ENCODE data around the gene MANSC1.
"Not testable (repeated sequence)": the region's sequence is repeated elsewhere in the genome, so short reads cannot be mapped to it uniquely, and the experiment has no call there.

MANSC1 gene

DNA sequence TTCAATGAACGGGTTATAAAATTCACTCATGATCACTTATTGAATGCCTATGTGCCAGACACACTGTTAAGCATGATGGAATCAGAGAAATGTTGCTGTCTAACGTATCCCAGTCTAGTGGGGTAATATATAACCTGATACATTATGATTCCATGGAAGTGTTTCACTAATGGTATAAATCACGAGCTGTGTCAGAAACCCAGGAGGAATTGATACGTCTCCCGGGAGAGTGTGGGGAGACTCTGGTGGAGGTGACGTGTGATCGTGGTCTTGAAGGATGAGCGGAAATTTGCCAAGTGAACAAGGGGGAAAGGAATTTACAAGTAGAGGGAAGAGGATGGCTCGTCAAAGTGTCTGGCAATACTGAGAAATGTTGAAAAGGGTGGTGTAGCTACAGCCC is 26.5 kb downstream of the MANSC1 start:
- DNase-seq (no peak), ATAC-seq (no peak)

DNA sequence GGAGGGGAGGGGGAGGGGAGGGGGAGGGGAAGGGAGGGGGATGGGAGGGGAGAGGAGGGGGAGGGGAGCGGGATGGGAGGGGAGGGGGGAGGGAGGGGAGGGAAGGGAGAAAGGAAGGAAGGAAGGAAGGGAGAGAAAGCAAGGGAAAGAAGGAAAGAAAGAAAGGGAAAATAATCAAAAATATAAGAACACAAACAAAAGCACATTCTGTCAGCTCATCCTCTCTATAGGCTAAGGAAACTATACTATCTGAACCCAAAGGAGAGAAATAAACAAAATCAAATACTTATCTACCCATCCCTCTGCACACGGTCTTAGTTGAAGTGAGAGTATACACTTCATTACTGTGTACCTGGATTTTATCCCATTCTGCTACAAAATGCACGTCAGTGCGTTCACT is 26.9 kb downstream of the MANSC1 start:
- DNase-seq = no peak

DNA sequence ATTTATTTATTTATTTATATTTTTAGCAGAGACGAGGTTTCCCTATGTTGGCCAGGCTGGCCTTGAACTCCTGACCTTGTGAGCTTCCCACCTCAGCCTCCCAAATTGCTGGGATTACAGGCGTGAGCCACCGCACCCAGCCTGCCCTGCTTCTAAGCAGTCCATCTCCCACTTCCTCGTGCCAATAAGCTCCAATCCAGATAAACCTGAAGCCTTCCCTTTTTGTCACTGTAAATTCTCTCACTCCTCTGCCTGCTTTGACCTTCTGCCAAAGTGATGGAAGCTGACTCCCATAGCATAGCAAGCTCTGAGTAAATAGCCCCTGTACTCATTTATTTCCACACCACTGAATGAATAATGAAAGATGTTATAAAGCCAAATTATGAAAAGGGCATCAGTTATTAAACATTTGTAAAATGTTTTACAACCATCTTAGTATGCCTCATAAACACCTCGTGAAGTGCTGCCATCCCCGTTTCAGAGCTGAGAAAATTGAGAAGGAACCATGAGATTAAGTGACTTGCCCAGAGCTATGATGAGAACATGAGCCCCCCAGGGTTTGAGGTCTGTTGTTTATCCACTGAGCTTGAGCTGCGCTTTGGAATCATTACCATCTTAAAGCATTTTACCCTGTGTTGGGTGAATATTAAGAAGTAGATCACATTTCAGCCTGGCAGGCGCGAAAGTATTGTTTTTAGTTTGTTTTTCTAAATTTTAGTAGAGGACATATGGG is 30.4 kb downstream of the MANSC1 start:
- ATAC-seq (no peak), DNase-seq (no peak)

More for the DNA sequence above, 26.9 kb downstream of the MANSC1 start:
- ATAC-seq = no peak

DNA sequence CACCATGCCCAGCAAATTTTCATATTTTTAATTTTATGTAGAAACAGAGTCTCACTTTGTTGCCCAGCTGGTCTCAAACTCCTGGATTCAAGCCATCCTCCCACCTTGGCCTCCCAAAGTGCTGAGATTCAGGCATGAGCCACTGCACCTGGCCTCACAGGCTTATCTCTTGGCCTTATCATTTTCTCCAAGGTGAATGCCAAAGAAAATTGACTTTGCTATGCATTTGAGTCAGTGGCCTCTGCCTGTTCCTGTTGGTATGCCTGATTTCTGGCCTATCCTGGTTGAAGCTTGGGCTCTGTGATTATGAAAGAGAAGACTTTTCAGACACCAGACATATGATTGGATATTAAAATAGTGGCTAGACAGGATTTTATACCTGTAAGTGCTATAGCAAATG is 34.2 kb downstream of the MANSC1 start:
- no peak for DNase-seq
- ATAC-seq = no peak

DNA sequence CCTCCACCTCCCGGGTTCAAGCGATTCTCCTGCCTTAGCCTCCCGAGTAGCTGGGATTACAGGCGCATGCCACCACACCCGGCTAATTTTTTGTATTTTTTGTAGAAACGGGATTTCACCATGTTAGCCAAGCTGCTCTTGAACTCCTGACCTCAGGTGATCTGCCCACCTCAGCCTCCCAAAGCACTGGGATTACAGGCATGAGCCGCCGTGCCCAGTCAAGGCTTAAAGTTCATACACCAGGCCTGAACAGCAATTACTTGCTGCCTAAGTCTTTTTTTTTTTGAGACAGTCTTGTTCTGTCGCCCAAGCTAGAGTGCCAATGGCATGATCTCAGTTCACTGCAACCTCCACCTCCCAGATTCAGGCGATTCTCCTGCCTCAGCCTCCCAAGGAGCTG is 39.3 kb downstream of the MANSC1 start:
- ATAC-seq, DNase-seq: not testable (repeated sequence)

DNA sequence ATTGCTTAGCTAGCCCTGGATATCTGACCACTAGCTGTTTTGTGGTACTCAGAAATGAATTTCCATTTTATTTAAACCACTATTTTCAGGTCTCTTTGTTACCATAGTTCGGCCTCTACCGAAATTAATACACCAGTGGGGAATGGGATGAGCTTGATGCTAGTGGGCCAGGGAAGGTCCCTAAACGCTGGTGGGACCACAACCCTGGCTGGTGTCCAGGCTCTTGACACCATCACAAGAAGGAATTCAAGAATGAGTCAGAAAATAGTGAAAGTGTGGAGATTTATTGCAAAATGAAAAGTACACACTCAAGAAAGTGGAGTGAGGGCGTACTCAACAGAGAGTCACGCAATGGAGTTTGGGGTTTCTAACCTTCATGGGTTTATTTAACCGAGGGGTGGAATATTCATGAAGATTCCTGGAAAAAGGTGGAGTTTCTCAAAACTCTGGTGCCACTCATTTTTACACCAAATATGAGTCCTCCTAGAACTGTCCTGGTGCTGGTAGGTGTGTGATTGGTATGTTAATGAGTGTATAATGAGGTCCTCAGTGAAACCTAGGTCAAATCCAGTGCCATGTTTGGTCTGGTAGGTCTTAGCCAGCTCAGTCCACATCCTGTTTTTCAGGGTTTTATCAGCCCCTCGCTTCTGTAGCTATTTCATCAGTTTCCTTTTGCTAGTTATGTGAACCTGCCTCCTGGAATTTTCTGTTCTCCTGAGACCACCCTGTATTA is 44.3 kb downstream of the MANSC1 start:
- DNase-seq (no peak), ATAC-seq (no peak)

DNA sequence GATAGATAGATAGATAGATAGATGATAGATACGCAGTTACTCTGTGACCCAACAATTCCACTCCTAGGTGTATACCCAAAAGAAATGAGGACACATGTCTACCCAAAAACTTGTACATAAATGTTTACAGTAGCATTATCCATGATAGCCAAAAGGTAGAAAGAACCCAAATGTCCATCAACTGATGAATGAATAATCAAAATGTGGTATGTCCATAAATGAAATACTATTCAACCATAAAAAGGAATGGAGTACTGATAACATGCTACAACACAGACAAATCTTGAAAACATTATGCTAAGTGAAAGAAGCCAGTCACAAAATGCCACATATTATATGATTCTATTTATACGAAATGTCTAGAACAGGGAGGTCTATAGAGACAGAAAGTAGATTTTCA is 47.1 kb downstream of the MANSC1 start:
- DNase-seq = no peak
- ATAC-seq = no peak

DNA sequence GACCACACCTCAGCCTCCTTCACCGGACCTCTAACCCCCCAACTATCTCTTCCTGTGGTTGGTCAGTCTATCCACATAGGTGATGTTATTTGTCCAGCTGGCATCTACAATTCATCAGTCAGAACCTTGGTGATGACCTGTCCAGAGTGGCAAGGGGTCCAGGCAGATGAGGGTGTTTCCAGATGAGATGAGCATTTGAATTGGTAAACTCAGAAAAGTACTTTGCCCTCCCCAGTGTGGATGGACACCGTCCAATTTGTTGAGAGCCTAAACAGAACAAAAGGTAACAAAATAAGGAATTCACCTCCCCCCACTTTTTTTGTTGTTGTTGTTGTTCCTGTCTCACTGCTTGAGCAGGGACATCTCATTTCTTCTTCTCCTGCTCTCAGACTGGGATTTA is 48.9 kb downstream of the MANSC1 start:
- no peak for ATAC-seq
- DNase-seq = no peak

DNA sequence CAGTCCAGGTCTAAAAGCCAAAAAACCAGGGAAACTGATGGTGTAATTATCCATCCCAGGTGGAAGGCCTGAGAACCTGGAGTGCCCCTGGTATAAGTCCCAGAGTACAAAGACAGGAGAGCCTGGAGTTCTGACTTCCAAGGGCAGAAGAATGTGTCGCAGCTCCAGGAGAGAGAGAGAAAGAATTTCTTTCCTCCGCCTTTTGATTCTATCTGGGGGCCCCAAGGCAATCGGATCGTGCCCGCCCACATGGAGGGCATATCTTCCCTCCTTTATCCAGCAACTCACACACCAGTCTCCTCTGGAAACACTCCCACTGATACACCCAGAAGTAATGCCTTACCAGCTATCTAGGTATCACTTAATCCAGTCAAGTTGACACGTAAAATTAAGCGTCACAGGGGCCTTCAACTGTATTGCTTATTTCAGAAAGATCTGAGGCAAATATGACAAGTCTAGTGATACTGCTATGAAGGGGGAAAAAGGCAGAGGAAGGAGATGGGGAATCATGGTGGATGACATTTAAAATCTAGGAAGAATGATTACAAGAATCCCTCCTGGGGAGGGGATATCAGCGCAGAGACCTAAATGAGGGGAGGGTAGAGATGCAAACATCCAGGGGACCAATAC is 52.7 kb downstream of the MANSC1 start:
- DNase-seq (no peak), ATAC-seq (no peak)

DNA sequence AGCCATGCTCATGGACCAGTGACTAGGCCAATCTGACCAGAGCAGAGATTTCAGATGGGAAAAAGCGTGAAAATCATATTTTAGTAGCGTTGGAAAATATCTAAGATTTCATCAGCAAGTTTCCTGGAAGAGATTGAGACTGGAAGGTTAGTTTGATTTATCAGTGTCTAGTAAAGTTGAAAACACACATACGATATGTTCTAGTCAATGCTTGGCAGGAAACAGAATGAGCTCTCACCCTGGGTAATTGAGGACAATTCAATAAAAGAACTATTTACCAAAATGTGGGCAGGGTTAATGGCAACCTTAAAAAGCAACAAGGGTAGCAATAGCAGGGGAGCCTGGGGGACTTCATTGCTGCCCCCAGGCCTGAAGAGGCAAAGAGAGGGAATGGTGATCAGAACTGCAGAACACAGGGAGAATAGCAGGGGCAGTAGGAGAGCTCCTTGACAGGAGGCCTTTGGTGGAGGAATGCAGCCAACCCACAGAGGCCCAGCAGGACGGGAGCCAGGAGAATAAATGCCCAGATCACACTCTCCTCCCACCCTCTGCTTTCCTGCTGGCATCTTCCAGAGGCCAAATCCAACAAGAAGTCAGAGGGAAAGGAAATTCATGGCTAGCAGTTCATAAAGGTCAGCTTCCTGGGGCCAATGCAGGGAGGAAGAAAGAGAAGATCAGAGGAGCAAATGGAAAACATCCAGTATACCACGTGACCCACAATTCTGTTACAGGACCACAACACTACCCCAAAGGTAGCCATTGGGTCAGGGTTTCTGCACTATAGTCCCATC is 55.6 kb downstream of the MANSC1 start:
- no peak for ATAC-seq
- no peak for DNase-seq

DNA sequence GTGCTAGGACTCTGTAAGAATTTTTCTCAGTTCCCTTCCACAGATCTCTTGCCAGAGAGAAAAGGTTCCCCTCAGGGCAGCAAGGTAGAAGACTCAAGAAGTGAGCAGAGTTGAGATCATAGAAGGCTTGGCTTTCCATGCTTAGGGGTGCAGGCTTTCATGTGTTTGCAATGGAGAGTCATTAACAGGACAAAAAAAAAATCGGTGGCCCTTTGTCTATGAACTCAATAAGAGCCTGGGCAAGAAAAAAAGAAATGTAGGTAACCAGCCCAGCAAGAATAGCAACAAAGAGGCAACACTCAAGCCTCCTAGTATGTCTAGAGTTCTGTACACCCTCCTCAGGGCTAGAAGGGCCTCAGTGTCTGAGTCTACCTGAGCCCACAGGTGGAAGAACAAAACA is 59.8 kb downstream of the MANSC1 start:
- no peak for ATAC-seq
- DNase-seq = no peak

DNA sequence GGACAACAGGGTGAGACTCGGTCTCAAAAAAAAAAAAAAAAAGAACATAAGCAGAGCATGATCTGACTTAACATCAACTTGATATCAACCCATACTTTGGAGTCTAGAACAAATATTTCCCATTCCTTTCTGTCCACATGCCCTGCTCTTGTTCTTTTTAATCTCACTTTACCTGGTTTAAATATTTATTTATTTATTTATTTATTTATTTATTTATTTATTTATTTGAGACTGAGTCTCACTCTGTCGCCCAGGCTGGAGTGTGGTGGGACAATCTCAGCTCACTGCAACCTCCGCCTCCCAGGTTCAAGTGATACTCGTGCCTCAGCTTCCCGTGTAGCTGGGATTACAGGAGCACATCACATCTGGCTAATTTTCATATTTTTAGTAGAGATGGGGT is 63.6 kb downstream of the MANSC1 start:
- DNase-seq = no peak

DNA sequence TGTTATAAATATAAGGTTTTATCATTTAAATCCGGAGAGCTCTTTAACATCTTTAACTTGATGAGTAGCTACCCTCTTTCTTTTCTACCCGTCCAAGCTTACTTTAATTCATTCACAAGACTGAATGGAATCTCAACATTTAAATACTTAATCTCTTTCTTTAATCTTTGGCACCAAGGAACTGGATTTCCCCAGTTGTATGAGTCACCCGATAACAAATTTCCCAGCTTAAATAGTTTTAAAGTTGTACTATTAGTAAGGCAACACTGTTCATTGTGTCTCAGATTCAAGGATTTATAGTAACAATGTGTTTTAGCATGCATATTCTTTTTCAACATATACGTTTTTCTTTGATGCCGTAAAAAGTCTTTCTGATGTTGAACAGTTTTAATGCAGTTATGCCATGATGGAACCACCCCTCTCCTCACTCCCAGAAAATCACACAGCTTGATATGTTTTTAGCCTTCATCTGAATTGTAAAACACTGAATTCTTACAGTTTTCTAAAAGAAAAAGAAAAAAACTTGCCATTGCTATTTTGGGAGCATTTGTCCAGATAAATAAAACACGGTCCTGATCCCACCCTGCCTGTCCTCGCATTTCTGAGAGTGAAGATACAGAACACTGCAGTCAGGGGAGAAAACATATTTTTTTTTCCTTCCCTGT is 67.1 kb downstream of the MANSC1 start:
- DNase-seq = no peak
- no peak for ATAC-seq

More for the DNA sequence above, 63.6 kb downstream of the MANSC1 start:
- no peak for ATAC-seq

DNA sequence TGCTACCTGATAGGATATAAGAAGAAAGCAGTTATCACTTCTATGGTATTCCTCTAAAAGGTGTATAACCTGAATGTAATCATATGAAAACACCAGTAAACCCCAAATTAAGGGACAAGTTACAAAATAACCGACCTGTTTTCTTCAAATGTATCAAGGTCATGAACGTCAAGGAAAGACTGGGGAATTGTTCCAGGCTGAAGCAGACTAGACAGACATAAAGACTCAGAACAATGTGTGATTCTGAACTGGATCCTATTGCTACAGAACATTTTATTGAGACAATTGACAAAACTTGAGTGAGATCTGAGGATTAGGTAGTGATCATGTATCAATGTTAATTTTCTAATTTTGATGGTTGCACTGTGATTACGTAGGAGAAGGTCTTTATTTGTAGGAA is 67.8 kb downstream of the MANSC1 start:
- no peak for ATAC-seq
- DNase-seq = no peak

DNA sequence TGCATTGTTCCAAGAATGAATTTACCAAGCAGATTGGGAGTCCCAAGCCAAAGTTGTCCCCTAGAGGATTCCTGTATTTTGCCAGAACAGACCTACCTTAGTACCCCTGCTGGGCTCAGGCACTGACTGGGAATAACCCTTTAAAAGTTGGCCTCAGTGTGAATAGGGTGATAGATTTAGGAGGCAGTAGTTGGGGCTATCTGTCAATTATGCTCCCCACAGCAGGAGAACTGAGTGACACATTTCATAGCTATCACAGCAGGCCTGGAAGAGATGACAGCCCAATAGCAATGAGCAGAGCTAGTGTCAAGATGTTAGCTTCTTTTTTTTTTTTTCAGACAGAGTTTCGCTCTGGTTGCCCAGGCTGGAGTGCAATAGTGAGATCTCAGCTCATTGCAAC is 68.9 kb downstream of the MANSC1 start:
- no peak for ATAC-seq
- no peak for DNase-seq

DNA sequence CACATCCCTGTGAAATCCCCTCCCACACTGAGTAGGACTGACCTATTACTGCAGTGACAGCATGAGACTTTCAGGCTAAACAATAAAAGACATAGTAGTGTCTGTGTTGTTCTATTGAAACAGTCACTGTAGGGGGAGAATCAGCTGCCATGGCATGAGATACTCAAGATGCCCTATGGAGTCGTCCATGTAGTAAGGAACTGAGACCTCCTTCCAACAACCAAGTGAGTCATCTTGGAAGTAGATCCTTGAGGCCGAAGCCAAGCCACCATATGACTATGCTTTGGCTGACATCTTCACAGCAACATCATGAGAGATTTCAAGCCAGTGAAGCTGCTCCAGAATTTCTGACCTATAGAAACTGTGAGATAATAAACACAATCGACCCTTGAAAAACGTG is 71.1 kb downstream of the MANSC1 start:
- DNase-seq = no peak
- ATAC-seq = no peak
